PC-9 (cell line): ENCODE measurements around the gene MRPL53.

Experiments used
- CTCF ChIP-seq: fragments of 200-600 bp; sonication (generic); conservative IDR thresholded peaks from 2 replicates; pipeline ENCODE4 v1.6.1; 2017; ENCODE audit warnings: mixed run types, antibody characterized with exemption, mild to moderate bottlenecking, moderate library complexity
- EZH2 ChIP-seq: fragments of 200-600 bp; sonication (generic); IDR thresholded peaks from 2 replicates; pipeline ENCODE4 v1.8.0; 2017; ENCODE audit warnings: antibody characterized with exemption, low read depth

GRCh38 chr2:74457549-74458131 lies 14.8 kb downstream of the MRPL53 start:
- no peak for TF ChIP-seq EZH2
- no peak for TF ChIP-seq CTCF
